HG02852 (cell line): ENCODE results near the gene XRRA1.
"Not testable (repeated sequence)": the region's sequence is repeated elsewhere in the genome, so short reads cannot be mapped to it uniquely, and the experiment has no call there.

Experiments
- ATAC-seq: cut with Tn5 transposase; IDR thresholded peaks from one replicate; pipeline ENCODE4 v1.9.1; 2021; ENCODE audit warnings: mild to moderate bottlenecking, moderate library complexity; ENCODE audit not compliant: unreplicated experiment

Gene XRRA1

DNA sequence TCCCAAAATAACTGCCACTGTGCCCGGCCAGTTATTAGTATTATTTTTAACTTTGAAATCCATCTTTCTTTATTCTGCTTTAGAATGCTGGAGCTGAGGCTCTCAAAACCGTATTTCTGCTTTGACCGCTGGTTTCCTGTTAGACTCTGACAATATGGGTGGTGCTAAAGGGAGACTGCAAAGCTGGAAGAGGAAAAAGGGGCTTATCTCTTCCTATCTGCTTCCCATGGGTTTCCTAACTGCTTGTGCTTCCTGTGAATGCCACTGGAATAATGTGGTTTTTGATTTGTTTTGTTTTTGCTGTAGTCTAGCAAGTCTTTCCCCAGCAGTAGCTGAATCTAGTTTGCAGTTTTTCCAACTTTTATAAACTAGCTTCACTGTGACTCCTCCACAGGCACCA lies 43.6 kb downstream of the XRRA1 start:
- ATAC-seq = no peak

DNA sequence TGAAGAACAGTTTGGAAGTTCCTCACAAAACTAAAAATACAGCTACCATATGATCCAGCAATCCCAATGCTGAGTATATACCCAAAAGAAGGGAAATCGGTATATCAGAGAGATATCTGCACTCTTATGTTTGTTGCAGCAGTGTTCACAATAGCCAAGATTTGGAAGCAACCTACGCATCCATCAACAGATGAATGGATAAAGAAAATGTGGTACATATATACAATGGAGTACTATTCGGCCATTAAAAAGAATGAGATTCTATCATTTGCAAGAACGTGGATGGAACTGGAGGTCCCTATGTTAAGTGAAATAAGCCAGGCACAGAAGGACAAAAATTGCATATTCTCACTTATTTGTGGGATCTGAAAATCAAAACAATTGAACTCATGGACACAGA lies 46.5 kb downstream of the XRRA1 start:
- ATAC-seq = no peak

DNA sequence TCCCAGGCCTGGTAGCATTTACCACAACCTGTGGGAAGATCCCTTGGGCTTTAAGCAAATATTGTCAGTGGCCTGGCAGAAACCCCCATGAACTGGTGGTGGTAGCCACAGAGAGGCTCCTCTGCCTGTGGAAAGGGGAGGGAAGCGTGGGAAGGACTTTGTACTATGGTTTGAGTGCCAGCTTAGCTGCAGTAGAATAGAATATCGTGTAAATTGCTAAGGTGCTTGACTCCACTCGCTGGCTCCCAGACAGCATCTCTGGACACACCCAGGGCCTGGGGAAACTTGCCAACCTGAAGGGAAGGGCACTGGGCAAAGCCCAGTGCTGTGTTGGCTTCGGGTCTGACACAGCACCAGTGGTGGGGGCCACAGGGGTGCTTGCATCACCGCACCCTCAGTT lies 52.6 kb downstream of the XRRA1 start:
- ATAC-seq = no peak

DNA sequence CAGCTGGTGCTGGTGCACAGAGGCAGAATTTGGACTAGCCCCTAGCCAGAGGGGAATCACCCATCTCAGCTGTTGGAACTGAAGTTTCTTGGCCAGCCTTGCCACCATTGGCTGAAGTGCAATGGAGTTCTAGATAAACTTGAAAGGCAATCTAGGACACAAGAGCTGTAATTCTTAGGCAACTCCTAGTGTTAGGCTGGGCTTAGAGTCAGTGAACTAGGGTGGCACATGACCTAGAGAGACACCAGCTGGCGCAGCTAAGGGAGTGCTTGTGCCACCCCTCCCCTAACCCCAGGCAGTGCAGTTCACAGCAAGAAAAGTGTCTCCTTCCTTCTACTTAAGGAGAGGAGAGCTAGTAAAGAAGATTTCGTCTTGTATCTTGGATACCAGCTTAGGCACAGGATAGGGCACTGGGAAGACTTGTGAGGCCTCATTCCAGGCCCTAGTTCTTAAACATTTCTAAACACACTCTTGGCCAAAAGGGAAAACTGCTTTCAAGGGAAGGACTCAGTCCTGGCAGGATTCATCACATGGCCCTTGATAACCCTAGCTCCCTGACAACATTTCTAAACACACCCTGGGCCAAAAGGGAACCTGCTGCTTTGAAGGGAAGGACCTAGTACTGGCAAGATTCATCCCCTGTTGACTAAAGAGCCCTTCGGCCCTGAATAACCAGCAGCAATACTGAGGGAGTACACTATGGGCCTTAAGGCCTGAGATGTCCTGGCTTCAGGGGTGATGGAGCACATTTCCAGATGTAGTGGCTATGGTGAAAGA lies 53.4 kb downstream of the XRRA1 start:
- no peak for ATAC-seq

DNA sequence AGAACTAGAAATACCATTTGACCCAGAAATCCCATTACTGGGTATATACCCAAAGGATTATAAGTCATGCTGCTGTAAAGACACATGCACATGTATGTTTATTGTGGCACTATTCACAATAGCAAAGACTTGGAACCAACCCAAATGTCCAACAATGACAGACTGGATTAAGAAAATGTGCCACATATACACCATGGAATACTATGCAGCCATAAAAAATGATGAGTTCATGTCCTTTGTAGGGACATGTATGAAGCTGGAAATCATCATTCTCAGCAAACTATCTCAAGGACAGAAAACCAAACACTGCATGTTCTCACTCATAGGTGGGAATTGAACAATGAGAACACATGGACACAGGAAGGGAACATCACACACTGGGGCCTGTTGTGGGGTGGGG lies 55.9 kb downstream of the XRRA1 start:
- not testable (repeated sequence) for ATAC-seq

DNA sequence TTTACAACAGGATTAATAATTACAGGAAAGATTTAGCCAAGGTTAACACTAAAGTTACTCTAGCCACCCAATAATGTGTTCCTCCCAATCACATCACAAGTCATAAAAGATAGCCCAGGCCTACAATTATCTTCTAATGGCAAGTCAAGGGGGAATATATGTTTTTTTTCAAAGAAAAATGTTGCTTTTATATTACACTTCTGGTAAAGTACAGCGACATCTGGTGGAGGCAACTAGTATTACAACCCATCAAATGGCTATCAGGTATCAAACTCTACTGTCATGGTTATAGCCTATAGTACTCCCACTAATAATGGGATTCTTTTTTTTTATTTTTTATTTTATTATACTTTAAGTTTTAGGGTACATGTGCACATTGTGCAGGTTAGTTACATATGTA lies 71.8 kb downstream of the XRRA1 start:
- no peak for ATAC-seq

DNA sequence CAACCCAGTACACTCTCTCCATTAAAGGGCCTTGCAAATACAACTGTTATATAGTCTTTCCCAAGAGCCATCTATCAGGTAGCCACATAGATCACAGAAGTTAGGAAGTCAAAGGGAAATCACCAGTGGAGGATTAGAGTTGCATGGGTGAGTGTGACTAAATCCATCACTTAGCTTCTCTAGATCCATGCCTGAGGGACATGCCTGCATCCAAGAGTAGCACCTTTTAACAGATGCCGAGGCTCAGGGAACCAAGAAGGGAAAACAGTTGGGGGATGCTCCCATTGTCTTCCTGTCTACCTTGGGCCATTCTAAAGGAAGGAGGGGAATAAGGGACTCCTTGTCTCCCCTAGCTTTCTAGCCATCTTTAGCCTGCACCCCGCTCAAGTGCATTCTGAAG lies 77.9 kb downstream of the XRRA1 start:
- ATAC-seq = no peak

DNA sequence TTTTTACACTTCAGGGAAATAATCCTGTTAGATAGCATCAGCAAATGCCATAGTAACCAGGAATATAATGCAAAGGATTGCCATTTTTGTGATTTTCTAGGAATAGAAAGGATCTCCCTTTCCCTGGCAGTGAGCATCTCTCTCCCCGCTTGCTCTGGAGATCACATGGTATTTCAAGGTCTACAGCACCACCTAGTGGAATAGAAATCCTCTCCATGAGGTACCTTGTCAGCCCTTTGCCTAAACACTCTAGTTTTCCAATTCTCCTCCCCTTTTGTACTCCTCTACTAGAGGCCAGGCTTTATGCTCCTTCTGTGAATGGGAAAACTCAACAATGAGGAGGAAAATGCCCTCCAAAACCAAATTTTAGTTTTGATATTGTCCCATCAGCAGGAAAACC lies 78.4 kb downstream of the XRRA1 start:
- no peak for ATAC-seq

DNA sequence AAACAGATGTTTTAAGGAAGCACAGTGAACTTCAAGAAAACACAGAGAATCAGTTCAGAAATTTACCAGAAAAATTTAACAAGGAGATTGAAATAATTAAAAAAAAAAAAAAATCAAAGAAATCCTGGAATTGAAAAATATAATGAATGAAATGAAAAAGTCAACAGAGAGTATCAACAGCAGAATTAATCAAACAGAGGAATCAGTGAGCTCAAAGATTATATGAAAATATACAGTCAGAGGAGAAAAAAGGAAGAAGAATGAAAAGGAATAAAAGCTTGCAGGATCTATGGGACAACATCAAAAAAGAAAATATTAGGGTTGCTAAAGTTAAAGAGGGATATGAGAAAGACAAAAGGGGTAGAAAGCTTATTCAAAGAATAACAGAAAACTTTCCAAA lies 82.3 kb downstream of the XRRA1 start:
- ATAC-seq = no peak

DNA sequence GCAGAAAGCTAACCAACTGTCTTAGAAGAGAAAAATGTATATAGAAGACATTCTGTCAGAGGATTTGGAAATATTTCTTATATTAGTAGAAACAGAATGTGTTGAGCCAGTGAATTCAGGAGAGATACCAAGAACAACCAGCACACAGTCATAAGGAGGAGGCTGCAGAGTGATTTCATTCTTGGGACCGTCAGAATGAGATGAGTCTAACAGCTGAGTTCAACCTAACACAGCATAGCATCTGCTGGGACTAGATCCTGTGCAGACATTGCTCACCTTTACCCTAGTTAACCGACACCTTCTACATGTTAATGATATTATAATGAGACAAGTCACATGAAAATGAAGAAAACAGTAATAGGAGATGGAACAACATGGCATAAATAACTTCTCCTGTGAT lies 85.5 kb downstream of the XRRA1 start:
- no peak for ATAC-seq

DNA sequence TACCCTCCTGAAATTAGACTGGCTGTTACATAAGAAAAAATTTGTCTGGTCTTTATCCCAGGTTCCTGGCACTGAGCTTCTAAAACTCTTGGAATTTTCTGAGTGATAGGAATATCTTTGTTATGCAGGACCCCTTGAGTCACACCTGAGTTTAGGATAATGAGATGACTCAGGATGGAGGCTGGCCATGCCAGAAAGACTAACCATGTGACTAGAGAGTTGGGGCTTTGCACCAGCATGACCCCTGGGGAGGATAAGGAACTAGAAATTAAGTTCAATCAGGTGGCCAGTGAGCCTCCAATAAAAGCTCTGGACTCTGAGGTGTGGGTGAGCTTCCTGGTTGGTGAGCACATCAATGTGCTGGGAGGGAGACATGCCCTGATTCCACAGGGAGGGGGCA lies 88.1 kb downstream of the XRRA1 start:
- ATAC-seq = no peak

DNA sequence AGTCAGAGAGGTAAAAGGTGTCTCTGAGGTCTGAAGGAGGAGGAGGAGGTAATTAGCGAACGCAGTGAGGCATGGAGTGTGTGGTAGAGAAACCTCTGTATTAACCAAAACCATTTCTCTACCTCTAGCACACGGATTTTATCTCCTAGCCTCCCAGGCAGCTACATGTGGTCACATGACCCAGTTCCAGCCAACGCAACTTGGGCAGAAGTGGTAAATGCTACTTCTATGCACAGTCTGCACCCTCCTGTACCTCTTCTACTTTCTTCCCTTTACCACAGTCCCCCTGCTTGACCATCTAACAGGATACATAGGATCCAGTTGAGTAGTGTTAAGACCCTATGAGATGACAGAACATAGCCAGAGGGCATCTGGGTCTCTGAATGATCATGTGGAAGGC lies 95.7 kb downstream of the XRRA1 start:
- ATAC-seq = no peak

DNA sequence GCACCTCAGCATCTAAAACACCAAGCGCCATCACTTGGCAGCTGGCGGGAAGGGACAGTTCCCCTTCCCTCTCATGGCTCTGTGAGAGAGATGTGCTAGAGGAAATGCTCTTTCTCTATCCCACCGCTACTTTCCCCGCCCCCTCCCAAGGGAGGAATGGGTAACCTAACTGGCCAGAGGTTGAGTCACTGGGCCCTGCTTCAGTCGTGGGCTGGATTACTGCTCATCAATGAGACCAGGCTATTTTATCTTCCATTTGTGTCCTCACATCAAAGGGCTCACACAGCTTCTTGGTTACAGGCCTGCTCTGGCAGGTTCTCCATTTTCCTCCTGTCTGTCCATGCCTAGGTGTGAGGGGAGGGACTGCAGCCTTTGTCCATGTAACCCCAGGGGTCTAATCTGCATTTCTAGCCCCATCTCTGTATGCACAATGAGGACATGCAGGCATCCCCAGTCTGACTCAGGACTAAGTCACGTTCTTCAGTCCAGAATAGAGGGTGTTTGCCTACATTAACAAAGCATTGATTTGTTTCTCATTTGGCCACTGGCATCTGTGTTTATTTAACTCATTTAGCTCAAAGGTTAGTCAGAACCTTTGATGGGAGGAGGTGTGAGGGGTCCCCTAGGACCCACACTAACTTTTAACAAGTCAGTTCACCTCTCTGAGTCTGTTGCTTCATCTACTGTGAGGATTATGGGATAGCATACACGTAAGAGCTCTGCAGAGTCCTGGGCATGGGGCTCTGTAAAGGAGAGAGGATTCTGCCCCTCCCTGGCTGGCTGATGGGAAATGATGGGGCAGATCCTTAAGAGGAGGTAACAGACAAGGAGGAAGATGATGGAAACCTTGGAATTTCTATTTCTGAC lies 99.1 kb downstream of the XRRA1 start:
- ATAC-seq = no peak

DNA sequence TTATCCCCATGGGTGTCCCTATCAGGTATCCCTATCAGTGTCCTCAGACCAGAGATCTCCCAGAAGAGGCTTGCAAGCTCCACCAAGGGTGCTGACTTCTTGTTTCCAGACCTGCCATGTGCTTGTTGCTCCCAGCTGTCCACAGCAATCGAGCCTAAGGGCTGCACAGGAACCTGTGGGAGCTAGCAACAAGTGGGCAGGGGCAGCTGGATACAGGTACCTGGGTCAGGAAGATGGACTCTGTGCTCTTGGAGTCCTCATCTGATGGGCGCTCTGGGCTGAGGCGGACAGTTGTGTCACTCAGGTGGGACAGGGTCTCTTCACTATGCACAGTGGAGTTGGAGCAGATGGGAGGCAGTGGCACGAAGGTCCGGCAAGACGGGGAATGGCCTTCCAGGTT lies 101.0 kb downstream of the XRRA1 start:
- ATAC-seq = no peak

DNA sequence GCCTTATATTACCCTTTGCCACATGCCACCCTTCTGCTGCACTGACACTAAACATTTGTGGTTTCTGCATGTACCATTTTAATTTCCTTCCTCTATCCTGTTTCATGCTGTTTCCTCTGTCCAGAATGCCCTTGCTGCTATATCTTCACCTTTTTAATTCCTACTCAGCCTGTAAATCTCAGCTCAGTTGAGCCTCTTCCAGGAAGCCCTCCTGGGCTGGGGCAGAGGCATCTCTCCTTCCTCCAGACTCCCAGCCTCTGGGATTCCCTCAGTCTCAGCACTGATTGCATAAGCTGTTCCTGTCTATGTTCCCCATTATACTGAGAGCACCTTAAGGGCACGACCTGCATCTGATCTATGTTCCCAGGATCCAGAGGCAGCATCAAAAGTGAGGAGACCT lies 101.5 kb downstream of the XRRA1 start:
- ATAC-seq = no peak

DNA sequence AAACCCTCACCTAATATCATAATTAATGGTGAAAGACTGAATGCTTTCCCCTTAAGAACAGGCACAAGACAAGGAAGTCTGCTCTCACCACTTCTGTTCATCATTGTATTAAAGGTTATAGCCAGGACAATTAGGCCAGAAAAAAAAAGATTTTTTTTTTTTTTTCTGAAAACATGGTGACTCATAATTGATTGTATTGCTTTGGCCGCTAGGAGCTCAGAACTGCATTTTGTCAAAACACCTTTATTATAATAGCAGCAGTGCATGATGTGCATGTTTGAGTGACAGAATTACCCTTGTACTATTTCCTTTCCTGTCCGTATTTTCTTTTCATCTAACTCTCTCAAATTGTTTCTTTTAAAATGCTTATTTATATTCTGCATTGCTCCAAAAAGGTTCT lies 102.1 kb downstream of the XRRA1 start:
- ATAC-seq = no peak

DNA sequence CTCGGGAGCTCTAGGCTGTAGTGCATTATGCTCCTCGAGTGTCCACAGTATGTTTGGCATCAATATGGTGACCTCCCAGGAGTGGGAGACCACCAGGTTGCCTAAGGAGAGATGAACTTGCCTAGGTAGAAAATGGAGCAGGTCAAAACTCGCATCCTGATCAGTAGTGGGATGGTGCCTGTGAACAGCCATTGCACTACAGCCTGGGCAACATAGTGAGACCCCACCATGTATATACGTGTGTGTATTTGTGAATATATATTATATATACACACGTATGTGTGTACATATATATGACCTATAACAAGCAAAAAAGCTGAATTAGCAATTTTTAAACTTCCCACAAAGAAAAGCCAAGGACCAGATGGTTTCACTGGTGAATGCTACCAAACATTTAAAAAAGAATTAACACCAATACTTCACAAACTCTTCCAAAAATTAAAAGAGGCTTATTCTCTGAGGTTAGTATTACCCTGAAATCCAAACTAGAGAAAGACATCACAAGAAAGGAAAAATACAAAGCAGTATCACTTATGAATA lies 102.8 kb downstream of the XRRA1 start:
- ATAC-seq = no peak

DNA sequence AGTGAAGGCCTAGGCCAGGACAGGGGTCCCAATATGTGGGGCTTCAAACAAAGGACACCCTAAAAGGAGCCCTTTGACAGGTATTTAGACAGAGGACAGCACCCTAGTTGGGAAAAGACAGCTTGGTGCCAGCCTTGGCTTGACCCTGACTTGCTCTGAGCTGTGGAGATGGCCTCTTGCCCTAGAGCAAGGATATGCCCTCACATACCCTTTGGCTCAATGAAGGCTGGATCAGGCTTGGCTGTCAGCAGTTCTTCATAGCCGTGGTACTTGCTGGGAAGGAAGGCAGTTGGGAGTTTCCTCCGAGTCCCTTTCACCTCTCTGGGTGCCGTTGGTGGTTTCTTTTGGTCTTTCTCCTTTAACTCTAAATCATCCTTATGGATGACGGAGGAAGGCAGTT lies 104.0 kb downstream of the XRRA1 start:
- ATAC-seq = no peak

DNA sequence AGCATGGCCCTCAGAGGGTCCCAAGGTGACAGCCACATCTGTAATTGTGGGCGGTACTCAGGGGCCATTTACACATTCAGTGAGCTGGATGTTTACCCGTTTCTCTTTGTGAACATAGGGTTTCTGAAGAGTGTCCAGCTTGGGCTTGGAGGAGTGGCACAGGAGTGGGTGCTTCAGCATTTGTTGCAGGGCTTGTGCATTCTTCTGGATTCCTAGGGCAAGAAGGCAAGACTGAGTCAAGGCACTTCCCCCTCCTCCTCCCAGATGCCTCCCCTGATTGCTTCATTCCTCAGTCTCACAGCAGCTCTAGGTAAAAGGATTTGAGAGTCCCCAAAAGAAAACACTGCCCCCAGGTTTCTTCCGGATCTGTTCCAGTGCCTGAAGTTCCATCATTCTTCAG lies 104.8 kb downstream of the XRRA1 start:
- no peak for ATAC-seq

DNA sequence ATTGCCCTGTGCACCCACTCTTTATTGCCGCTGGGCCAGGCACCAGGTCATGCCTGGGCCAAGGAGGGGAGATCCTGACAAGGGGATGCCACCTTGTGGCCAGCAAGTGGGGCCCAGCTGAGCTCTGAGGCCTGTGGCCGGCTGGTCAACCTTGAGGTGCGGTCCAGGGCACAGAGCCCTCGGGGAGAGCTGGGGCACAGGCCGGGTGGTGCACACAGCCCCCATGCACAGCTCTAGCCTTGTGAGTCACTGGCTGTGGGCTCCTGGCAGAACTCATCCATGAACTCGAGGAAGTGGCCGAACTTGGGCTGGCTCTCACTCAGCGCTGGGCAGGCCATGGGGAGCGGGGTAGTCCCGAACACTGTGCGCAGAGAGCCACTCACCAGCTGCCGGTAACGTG lies 105.9 kb downstream of the XRRA1 start:
- ATAC-seq = no peak

DNA sequence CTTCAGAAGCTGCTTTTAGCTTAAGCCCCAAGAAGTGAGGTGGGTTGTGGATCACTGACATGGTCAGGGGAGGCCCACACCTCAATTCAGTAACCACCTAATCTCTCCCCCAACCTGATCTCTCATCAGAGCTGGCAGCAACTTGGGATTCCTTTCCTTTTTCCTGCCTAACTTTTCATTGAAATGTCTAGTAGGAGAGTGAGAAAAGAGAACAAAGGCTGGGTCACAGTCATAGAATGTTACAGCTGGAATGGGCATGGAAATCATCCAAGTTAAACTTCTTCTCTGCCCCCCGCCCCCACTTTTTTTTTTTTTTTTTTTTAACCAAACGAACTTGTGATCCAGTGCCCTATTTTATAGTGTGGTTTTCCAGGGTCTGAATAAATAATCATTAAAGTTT lies 108.4 kb downstream of the XRRA1 start:
- no peak for ATAC-seq

DNA sequence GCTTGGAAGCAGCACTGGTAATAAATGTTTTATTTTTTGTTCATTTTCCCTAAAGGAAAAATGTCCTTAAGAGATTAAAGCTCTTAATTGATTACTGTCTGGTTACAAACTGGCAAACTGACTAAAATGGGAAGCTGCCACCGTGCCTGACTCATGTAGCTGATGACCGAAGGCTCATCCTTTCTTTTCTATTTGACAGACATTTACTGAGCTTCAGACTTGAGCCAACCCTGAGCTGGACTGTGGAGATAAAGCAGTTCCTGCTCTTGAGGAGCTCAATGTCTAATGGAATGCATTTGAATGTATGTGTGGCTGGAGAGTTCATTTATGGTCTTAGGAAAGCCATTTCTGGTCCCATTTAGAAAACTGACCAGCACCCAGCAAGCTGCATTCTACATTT lies 108.9 kb downstream of the XRRA1 start:
- no peak for ATAC-seq
